HK-2 (cell line): Measurements from ENCODE around the gene OR14I1.
"Not testable (repeated sequence)": the region's sequence is repeated elsewhere in the genome, so short reads cannot be mapped to it uniquely, and the experiment has no call there.

Source experiments
- DNase-seq: peaks from one replicate; pipeline ENCODE4 v3.0.0-alpha.2; 2018; ENCODE audit not compliant: unreplicated experiment

OR14I1 gene

DNA sequence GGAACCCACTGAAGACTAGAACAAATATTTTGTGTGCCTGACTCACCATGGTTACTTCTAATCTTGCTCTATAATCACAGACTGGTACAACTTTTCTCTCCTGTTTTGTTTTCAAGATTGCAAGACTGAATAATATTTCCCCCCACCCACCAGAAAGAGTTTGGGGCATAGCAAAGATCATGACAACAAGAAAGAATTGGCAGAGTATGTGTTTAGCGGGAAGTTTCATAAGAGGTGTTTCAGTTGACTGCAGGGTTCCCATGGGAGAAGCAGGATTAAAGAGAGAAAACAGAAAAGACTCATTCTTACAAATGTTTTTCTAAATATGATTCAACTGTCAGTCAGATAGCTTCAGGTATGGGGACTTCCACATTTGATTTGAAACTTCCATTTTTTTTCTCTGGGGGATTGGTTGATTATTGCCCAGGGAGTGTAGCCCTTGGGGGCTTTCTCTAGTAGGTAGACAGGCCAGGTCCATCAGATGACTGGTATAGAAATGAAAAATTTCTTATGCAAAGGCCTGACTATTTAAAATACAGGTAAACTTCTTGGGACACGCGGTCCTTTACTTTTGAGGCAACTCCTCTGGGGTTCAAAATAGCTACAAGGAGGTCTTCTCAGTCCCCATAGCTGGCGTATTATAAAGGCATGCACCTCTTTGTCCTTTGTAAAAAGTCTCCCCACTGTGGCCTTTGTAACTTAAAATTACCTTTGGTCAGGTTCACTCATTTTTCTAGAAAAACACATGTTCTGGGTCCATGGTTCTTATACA, 13.9 kb downstream of the OR14I1 start:
- DNase-seq: no peak

DNA sequence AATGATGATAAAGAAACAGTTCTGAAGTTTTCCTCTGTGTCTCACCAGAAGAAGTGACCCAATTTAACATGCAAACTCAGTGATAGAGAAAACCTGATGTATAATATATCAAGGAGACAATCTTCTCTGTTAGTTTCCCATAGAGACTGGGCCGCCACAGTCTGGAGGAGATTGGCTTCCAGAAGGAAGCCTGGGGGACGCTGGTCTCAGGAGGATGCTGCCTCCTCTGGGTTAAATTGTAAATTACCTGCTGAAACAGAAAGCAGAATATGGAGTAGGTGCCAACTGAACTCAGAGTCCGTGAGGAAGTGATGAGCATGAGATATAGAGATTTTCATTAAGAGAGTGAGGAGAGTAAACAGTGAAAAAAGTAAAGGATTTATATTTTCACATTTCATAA, 15.8 kb downstream of the OR14I1 start:
- DNase-seq: no peak

GRCh38 chr1:248681651-248682050, 20.9 kb downstream of the OR14I1 start:
- DNase-seq: no peak

- no peak for DNase-seq
Measured at GRCh38 chr1:248670003-248670402, 32.6 kb downstream of the OR14I1 start.

GRCh38 chr1:248663453-248664328, 38.9 kb downstream of the OR14I1 start:
- not testable (repeated sequence) for DNase-seq

- not testable (repeated sequence) for DNase-seq
Measured at GRCh38 chr1:248656797-248657196, 45.8 kb downstream of the OR14I1 start.

- not testable (repeated sequence) for DNase-seq
Measured at GRCh38 chr1:248655354-248655753, 47.2 kb downstream of the OR14I1 start, which contains the start of gene OR2T27. Gene OR2T27 (minus strand): TSS chr1:248655528. CDS start chr1:248650884, 4,644 bp downstream.
